NCI-H2081 treated with DMSO at 0.1 percent for 48 hours (cell line): Measurements from ENCODE around the gene USP4.
"Not testable (repeated sequence)": the region's sequence is repeated elsewhere in the genome, so short reads cannot be mapped to it uniquely, and the experiment has no call there.

Source experiments
- DNase-seq: peaks from one replicate; lab custom pipeline; 2025; lab: John Stamatoyannopoulos, UW

The USP4 gene

DNA sequence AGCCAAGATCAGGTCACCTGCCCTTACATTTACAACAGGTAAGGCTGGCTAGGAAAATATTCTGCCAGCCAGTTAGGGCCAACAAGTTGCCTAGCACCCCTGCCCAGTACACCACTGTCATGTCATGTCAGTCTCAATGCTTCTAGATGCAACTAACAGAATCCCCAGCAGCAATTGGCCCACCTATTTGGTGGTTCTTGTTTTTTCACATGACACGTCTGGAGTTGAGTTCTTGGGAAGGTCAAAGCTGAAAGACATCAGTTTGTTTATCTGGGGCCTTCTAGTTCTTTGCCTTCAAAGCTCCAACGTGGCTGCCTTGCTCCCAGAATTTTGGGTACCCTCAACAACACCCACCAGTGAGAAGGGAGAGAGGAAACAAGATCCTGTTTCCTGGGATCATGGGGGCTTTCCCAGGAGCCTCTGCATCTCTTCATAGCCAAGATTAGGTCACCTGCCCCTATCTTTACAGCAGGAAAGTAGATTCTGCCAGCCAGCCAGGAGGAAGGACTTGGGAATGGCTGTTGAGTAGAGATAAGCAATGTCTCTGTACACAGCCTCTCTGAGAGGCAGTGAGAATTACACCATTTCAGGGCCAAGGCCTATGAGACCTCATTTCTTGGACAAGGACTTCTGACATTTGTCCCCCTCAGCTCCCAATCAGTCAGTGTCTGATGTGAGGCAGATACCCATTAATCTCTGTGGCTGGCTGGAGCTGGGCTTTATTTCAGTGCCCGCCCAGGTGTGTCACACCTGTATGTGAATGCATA is 9.7 kb upstream of the USP4 start:
- no peak for DNase-seq

DNA sequence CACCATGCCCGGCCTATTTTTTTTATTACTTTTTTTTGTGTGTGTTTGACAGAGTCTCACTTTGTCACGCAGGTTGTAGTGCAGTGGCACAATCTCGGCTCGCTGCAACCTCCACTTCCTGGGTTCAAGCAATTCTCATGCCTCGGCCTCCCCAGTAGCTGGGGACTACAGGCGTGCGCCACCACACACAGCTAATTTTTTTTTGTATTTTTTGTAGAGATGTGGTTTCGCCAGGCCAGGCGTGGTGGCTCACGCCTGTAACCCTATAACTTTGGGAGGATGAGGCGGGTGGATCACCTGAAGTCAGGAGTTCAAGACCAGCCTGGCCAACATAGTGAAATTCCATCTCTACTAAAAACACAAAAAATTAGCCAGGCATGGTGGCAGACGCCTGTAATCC is 8.5 kb upstream of the USP4 start:
- not testable (repeated sequence) for DNase-seq

DNA sequence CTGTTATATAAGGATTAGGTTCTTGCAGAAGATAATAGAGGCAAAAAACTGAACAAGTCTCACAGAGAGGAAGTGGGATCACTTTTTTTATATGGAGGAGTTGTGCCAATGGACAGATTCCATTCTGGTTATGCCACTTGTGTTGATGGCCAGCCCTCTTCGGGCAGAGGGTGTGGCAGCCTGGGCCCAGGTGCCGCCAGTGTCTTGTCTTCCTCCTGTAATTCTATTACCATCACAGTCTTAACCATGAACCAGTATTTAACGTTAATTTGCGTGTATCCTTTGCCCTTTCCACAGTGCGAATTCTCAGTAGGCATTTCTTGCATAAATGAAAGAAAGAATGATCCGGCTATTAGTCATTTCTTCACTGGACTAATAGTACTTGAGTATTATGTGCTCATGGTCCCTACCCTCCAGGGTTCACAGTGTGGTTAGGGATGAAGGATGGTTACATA is 7.0 kb upstream of the USP4 start:
- DNase-seq = no peak

DNA sequence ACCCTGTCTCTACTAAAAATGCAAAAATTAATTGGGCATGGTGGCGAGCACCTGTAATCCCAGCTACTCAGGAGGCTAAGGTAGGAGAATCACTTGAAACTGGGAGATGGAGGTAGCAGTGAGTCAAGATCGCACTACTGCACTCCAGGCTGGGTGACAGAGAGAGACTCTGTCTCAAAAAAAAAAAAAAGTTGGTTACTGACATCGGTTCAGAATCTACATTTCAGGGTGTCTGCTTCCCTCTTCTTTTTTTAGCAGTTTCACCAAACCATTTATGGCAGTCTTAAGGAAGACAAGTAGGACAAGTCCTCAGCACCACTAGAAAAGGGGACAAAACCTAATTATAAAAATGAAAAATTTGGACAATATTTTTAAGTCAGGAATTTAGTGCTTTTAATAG is 3.3 kb upstream of the USP4 start:
- no peak for DNase-seq

DNA sequence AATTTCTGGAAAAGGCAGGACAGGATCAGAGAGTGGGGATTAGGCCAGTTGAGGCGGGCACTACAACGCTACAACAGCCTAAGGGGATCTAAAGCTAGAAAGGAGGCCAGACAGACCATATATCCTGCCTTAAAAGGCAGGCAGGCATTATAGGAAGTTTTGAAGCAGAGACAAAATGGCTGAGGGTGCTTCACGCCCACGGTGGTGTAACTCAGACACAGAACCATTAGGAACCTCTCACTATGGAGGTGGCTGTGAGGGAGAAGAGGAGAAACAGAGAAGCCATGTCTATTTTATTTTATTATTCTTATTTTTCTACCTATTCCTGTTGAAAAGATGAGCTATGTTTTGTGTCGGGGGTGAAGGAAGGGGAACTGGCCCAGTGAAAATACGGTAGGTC is 2.1 kb upstream of the USP4 start:
- no peak for DNase-seq

DNA sequence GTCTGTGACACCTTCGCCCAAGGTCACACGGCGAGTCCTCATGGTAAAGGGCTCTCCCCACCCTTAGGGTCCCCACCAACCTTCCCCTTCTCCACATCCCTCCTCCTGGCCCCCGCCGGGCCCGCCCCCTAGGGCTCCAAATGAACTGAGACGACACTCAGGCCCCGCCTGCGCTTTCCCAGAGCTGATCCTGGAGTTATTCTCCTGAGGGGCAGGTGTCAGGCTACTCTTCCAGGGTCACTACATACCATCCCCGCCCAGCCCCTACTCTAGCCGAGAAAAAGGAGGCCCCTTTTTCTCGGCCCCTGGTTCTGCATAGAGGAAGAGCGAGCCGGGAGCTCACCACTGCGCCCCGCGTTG is 292 bp downstream of the USP4 start:
- no peak for DNase-seq

DNA sequence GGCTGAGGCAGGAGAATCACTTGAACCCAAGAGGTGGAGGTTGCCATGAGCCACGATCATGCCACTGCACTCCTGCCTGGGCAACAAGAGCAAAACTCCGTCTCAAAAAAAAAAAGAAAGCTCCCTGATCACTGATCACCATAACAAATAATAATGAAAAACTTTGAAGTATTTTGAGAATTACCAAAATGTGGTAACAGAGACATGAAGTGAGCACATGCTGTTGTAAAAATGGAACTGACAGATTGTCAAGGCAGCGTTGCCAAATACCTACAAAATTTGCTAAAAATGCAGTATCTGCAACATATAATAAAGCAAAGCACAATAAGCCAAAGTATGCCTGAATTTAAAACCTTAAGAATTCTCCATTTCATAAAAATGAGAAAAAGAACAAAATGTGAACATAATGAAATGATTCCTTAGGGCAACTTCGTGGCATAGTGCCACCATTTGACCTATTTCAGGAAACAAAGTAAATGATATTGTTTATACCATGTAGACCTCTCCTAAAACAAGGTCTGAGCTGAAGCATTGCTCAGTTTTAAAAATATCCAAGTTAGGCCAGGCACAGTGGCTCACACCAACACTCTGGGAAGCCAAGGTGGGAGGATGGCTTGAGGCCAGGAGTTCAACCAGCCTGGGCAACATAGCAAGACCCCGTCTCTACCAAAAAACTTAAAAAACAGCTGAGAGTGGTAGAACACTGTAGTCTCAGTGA is 5.8 kb downstream of the USP4 start:
- DNase-seq = no peak

DNA sequence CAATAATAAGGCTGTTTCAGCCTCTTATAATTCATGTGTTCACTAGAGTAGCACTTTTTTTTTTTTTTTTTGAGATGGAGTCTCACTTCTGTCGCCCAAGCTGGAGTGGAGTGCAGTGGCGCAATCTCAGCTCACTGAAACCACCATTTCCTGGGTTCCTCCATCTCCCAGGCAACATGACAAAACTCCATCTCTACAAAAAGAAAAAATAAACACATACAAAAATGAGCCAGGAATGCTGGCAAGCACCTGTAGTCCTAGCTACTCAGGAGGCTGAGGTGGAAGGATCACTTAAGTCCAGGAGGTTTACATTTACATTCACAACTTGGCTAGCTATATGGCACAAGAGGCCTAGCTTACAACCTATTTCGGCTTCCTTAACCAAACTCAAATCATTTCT is 6.8 kb downstream of the USP4 start:
- DNase-seq = no peak

DNA sequence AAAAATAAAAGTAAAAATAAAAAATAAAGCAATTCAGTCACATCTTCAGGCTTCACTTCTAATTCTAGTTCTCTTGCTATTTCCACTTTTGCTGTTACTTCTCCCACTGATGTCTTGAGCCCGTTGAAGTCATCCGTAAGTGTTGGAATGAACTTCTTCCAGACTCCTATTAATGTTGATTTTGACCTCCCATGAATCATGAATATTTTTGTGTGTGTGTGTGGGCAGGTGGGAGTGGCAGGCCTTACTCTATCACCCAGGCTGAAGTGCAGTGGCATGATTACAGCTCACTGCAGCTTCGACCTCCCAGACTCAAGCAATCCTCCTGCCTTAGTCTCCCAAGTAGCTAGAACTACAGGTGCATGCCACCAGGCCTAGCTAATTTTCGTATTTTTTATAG is 10.7 kb downstream of the USP4 start:
- no peak for DNase-seq

DNA sequence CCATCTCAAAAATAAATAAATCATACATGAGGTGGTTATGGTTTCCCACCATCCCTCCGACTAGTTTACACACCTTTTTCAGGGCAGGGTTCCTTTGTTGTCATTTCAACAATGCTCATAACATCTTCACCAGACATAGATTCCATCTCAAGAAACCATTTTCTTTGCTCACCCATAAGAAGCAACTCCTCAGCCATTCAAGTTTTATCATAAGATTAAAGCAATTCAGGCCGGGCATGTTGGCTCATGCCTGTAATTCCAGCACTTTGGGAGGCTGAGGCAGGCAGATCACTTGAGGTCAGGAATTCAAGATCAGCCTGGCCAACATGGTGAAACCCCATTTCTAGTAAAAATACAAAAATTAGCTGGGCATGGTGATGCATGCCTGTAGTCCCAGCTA is 11.5 kb downstream of the USP4 start:
- DNase-seq = not testable (repeated sequence)

DNA sequence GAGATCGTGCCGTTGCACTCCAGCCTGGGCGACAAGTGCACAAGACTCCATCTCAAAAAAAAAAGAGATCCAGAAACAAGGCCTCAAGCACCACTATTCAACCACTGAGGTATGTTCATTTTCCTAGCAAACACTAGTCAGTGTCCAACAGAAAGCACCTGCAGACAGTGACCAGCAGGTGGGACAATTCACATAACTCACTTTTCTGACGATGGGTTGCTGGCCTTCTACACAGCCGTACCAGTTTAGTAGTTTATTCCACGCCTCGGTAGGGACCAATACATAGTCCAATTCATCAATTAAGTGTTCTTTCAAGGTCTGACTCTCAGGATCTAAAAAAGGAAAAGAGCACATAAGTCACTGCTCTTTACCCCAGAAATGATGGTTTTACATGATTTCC is 12.4 kb downstream of the USP4 start:
- no peak for DNase-seq

DNA sequence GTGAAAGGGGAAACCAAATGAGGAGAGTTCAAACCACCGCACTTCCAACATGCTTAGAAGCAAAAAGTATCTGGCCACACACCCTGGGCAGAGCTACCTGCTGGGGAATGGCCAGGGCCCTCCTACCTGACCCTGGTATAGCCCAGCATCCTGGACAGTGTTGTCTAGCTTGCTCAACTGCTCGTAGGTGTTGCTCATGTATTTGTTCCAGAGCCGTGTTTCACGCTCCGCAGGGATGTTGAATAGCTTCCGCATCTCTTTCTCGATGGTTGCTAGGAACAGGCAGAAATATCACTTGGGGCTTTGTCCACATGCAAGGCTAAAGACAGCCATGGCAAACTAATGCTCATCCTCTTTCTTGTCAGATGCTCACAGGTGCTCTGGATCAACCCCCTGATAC is 15.1 kb downstream of the USP4 start:
- no peak for DNase-seq

DNA sequence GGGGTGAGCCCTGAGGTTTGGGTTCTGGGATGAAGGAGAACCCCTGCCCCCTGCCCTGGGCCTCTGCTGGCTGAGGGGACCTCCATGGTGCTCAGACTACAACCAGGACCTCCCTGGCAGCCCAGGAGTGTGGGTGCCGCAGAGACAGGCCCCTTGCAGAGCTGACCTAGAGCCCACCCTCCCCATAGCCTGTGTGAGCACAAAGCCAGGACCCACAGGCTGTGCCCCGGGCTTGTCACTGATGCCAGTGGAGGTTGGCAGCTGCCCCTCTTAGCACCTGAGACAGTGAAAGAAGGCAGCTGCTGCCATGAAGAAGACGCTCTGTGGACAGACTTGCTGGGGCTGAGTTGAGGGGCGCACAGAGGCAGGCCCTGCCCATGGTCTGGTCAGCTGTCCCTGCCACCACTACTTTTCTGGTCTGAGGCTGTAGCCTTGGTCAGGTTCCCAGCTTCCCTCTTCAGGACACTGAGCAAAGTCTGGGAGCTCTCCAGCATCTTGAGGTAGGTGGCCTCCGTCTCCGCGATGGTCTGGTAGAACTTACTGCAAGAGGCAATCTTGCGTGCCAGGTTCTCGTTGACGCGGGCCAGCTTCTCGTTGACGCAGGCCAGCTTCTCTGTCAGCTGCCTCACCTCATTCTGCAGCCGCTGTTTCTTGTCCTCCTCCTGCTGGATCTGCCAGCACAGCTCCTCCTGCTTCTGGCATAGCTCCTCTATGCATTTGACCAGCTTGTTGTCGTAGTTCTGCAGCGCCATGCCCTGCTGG is 23.0 kb downstream of the USP4 start:
- no peak for DNase-seq

DNA sequence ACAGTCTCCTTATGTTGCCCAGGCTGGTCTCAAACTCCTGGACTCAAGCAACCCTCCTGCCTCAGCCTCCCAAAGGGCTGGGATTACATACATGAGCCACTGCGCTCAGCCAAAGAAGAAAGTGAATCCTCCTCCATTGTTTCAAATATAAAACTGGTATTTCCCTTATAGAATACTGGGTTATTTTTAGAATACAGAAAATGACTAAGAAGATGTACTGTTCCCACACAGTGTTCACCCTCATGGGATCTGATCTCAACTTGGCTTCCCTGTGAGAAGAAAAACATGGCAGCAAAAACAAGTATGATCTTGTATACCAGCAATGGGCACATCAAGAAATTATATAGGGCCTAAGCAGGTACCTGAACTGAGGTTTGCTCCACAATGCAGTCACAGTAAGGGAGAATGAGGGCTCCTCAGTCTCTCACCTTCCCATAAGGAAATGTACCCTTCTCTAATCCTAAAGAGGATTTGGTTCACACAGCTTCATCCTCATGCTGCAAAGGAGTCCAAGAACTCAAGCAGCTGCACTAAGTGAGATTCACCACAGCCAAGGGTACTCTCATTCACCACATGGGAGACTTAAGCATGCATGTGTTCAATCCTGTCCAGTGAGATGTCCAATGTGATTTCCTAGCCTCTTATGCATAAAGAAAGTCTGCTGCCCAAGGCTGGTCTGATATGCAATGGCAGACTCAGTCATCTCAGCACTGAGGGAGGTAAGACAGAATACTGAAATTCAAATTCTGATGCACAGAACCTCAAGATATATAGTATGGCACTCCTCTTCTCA is 25.8 kb downstream of the USP4 start:
- DNase-seq = no peak

DNA sequence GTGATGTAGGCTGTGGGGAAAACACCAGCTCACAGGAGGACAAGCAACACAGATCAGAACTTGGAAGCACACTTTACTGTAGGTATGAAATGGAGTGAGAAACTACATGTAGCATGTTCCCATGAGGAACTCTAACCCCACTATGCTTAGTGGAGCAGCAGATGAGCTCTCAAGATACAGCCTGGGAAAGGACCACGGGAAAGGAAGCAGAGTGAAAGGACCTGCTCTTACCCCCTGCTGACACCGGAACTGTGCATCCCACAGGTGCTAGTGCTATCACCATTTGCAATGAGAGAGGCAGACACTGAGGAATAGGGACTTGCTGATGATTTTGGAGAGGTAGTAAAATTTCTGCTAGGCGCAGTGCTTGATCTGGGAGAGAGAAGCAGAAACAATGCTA is 28.6 kb downstream of the USP4 start:
- DNase-seq = no peak

DNA sequence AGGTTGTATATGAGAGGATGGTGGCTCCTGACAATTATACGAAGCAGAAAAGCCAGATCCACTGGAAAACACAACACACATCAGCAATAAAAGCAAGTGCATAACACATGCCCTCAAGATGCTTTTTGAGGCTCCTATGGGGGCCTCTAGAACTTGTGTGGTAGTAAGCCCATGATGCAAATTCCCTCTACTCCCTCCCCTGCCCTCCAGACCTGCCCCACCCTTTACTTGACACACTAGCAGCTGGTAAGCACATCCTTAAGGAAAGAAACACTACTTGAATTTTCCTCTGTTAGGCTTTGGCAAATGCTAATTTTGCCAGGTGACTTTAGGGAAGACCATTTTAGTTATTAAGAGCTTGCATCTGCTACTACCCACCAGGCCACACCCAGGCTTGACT is 29.2 kb downstream of the USP4 start:
- DNase-seq = no peak

DNA sequence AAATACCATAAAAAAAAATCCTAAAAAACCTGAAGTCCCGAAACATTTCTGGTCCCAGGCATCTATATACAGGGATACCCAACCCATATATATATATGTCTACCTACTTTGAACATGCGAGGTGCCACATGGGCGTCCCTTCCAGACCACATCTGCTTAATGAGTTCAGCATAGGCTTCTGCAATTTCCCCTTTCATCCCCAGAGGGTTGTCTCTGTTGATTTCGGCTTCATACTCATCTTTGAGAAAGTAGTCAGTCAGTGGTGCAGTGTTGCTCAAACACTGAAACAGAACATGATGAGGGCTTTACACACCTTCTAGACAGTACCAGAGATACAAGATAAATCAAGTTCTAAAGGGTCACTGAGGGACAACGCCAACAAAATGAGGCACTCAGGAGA is 34.2 kb downstream of the USP4 start:
- DNase-seq = no peak

DNA sequence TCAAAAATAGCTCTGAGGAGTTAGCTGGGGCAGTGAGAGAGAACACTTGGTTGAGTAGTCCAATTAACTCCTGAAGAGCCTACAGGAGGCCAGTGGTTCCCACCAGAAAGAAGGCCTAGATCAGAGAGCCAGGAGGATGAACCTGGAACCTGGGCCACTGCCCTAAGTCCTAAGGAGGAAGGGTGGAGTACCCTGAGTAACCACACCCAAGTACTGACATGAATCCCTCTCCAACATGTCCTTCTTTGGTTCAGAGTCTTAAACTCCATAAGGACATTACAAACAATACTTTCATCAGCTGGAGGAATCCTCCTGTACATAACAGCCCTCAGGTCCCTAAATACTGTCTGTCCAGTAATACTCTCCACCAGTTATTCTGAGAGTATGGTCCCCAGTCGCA is 37.2 kb downstream of the USP4 start:
- no peak for DNase-seq

DNA sequence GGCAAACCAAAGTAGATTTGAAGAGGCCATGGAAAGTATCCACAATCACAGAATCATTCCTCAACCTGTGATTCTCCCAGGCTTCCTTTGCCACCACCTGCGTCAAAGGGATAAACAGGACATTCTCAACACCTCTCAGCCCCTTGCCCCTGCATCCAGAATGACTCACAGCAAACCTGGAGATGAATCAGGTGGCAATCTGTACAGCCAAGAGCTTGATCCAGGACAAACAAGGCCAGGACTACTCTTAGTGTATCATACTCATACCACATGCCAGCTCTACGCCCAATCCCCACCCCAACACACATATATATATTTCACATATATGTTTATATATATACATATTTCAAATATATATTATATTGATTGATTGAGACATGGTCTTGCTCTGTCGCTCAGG is 39.3 kb downstream of the USP4 start:
- no peak for DNase-seq

DNA sequence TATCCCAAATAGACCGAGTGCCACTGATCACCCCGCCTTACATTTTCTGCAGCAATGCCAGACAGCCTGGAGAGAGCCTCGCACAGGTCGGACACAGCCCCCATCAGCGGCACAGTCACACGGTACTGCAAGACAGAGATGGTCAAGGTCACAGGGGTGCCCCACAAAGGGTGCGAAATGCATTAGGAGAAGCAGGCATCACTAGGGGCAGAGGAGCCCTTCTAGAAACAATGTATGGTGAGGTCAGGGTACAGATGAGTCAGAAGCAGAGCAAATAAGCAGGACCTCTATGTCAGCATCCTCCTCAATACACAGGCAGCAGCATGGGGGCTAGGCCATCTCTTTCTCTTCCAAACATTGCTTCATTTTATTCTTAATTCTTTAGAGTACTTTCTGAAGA is 41.3 kb downstream of the USP4 start:
- DNase-seq = no peak

DNA sequence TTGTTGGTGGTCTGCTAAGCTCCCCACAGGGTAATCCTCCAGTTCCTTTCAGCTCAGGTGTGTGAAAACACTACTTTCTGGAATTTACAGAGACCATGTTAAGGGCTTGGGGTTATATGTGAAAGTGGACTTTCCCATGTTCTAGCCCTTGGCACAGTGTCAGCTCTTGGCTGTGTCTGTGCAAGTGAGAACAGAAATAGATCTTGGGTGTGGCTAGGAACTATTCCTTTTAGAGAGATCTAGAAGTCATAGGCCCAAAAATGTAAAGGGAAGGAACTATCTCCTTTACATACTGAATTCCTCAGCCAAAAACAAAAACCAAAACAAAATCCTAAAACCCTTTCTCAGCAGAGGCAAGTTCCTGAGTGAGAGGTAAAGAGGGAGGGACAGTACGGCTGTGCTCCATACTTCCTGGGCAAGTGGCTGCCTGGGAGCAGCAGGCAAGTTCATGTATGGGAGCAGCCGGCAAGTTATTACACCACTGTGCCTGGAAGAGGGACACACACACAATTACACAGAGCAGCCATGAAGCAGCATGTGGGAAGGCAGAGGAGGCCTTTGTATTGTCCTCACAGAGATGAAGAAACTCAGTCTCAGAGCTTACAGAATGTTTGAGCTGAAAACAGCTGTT is 43.0 kb downstream of the USP4 start:
- DNase-seq = no peak
